GM12874 (cell line): ENCODE results near the gene LY6G6F.

Source experiments
- TF ChIP-seq, protein P1 (sequence below): IDR thresholded peaks from 2 replicates; pipeline ENCODE4 v1.5.1; 2011; ENCODE audit warnings: low read depth, mild to moderate bottlenecking, control low read depth, low read length, moderate library complexity; ENCODE audit not compliant: insufficient read depth

The LY6G6F gene

DNA sequence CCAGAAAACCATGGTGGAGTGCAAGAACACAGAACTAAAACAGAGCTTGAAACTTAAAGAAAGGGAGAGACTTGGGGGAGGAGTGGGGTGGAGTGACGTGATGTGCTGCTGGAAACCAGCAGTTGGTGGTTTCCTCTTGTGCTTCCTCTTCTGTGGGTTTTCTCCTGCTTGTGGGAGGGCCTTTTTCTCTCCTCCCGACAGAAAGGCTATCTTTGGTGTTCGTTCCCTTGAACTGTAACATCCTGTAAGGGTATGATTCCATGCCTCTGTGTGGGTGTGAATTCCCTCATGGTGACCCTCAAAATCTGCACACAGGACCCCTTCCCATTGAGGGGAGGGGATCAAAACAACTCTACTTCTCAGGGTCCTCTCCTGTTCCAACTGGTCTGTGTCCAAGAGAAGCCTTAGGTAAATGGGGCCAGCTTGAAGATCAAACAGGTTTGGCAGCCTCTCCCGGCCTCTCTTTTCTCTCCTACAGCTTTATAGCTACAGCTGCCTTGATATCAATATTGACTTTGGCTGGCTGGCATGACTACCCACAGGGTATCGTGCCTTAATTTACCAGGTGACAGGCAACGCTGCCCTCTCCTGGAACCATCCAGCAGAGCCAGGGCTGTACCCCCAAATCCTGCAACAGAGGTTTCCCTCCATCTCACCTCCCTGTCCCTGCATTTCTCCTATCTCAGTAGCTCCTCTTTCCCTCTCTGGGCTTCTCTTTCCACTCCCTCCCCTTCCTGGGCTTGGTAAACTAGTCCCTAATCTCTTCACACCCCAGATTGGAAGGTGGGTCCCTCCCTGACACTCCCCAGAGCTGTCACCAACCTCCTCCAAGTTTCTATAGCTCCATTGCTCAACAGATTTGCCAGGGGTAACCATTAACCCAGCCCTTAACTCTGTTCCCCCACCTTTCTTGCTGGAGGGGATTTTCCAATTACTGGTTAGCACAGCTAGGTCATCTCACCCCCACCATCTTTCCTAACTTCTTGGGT is 31.6 kb downstream of the LY6G6F start:
- TF ChIP-seq, protein P1, sequence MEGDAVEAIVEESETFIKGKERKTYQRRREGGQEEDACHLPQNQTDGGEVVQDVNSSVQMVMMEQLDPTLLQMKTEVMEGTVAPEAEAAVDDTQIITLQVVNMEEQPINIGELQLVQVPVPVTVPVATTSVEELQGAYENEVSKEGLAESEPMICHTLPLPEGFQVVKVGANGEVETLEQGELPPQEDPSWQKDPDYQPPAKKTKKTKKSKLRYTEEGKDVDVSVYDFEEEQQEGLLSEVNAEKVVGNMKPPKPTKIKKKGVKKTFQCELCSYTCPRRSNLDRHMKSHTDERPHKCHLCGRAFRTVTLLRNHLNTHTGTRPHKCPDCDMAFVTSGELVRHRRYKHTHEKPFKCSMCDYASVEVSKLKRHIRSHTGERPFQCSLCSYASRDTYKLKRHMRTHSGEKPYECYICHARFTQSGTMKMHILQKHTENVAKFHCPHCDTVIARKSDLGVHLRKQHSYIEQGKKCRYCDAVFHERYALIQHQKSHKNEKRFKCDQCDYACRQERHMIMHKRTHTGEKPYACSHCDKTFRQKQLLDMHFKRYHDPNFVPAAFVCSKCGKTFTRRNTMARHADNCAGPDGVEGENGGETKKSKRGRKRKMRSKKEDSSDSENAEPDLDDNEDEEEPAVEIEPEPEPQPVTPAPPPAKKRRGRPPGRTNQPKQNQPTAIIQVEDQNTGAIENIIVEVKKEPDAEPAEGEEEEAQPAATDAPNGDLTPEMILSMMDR: 0 out of 2 replicates have a peak, but pooled peaks have one; percentile 17

DNA sequence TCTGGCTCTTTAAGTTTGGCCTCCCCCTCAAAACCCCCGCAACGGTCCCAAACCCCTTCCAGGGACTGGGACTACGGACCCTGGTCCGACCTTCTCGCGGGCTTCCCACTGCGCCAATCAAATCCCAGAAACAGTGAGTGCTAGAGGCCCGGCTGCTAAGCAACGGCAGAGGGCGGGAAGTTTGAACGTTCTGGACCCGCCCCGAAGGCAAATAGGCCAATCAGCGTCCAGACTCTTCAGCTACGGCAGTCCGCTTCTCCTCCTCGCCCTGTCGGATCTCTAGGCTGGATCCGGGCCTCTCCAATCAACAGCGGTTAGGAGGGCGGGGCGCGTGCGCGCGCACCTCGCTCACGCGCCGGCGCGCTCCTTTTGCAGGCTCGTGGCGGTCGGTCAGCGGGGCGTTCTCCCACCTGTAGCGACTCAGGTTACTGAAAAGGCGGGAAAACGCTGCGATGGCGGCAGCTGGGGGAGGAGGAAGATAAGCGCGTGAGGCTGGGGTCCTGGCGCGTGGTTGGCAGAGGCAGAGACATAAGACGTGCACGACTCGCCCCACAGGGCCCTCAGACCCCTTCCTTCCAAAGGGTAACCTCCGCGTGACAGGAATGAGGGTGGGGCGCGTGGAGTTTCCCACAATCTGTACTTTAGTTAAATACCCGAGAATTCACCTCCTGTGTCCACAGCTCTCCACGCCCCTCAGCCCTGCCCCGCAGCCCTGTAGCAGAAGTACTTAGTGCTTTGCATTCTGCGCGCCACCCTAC is 33.2 kb downstream of the LY6G6F start, which contains the start of gene MSH5:
TSS of gene MSH5 (plus strand) at position 367 of the 758 bp plus-strand sequence. CDS start 462 bp downstream, outside the sequence.
- TF ChIP-seq, protein P1: no peak

DNA sequence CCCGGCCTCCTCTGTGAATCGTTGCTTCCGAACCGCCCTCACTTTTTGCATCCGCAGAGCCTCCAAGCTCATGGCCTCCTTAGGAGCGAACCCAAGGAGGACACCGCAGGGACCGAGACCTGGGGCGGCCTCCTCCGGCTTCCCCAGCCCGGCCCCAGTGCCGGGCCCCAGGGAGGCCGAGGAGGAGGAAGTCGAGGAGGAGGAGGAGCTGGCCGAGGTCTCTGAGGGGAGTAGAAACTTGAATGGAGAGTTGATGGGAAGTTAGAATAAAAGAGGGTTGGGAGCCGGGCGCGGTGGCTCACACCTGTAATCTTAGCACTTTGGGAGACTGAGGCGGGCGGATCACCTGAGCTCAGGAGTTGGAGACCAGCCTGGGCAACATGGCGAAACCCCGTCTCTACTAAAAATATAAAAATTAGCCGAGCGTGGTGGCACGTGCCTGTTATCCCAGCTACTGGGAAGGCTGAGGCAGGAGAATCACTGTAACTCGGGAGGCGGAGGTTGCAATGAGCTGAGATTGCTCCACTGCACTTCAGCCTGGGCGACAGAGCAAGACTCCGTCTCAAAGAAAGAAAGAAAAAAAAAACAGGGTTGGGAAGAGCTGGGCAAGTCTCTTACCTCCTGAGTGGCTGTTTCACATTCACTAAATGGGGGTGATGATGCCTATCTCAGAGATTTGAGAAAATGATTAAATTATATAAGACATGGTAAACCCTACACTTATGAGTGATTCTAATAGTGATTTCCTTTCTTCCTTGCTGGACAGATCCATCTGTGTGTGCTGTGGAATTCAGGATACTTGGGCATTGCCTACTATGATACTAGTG is 33.9 kb downstream of the LY6G6F start:
- TF ChIP-seq, protein P1: no peak

DNA sequence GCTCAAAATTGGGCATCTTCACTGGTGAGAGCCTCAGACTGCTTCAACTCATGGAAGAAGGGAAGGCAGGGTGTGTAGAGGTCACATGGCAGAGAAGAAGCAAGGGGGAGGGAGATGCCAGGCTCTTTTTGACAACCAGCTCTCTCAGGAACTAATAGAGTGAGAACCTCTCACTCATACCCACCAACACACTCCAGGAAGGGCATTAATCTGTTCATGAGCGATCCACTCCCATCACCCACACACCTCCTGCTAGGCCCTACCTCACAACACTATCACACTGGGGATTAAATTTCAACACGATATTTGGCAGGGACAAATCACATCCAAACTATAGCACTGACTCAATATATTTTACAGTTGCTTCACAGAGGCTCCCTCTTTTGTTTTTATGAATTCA is 35.1 kb downstream of the LY6G6F start:
- TF ChIP-seq, protein P1: no peak

DNA sequence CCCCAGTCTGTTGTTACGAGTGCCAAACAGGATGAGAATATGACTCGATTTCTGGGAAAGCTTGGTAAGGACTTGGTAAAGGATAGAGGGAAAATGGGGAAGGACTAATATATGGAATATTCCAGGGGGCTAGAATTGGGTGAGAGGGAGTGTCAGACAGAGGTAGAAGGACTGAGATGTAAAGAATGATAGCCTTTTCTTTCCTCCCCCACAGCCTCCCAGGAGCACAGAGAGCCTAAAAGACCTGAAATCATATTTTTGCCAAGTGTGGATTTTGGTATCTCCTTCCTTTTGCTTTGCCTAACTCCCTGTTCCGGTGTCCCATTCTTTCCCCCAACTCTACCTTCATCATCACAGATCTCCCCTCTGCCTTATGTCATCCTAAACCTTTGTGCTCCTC is 36.2 kb downstream of the LY6G6F start:
- TF ChIP-seq, protein P1: no peak

DNA sequence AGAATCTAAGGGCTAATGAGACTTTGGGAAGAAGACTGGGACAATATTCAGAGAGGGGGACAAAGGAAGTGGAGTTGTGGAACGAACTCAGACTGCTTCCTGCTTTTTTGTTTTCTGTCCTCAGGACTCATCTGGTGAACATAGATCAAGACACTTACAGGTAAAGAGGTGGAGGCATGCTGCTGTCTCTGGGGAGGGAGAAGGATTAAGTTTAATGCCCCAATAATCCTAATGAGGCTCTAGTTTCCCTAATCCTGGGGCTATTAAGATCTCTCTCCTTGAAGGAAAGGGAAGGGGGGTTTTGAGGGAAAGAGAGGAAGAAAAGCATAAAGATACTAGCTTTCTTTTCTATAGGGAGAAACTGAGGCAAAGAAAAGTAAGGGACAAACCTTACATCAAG is 37.8 kb downstream of the LY6G6F start:
- TF ChIP-seq, protein P1: no peak
